ENCODE results near the gene ALDH16A1.

The ALDH16A1 gene

DNA sequence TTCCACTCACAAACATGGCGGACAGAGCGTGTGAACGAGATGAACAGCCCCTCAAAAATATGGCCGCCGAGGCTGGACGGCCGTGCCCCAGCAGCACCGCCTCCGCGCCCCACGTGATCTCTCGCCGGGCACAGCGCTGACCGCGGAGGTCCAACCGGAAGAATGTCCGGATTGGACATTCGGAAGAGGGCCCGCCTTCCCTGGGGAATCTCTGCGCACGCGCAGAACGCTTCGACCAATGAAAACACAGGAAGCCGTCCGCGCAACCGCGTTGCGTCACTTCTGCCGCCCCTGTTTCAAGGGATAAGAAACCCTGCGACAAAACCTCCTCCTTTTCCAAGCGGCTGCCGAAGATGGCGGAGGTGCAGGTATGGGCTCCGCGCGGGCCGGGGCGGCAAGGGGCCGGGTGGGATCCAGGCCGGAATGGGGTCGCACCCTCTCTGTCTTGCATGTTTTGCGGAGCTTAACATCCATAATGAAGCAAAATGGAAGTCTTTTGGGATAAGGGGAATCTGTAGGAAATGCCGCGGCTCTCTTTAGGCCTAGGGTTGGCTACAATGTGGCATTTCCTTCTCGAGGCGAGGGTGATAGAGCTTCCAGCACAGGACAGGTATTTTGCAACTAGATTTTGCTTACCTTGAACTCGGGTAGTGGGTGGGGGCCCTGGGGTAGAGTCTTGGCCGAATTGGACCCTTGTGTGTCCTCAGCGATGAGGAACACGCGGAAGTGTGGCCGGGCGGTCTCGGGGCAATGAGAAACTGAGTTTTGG is 34.4 kb downstream of the ALDH16A1 start, which contains the start of gene RPL13A:
TSS of gene RPL13A (plus strand) at position 332 of the 769 bp plus-strand sequence. CDS start at position 354, 22 bp downstream.
- in situ Hi-C loops (cut with MboI; ENCODE audit: low sequenced_read_pairs), result no loop called here

DNA sequence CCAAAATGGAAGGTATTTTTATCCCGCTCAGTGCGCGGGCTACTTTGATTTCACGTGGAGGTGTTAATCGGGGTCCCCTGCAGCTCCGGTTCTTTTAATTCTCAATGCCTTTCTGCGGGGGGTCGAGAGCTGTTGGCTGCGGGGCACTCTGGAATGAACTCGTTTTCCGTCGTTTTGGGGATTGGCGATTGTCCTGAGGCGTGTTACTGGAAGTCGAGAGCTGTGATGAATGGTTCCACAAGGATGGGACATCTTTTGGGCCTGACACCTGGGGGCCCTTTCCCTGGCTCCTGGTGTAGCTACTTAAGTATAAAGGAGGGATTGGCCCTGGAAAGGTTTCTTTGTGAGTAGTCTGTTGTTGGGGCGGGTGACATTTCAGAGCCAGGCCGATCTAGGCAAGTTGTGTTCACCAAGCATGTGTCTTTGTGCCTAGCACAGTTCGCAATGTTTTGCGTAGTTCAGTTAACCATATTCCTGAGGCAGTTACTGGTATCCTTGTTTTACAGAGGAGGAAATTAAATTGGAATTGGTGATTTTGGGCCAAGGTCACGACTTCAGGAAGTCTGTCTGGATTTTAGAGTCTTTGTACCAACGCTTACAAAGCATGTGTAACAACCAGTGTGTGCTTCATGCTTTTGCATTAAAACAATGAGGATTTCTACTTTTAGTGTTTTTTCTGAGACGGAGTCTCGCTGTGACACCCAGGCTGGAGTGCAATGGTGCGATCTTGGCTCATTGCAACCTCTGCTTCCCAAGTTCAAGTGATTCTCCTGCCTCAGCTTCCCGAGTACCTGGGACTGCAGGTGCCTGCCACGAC is 35.2 kb downstream of the ALDH16A1 start:
- in situ Hi-C loops (cut with MboI; ENCODE audit: low sequenced_read_pairs), result no loop called here

DNA sequence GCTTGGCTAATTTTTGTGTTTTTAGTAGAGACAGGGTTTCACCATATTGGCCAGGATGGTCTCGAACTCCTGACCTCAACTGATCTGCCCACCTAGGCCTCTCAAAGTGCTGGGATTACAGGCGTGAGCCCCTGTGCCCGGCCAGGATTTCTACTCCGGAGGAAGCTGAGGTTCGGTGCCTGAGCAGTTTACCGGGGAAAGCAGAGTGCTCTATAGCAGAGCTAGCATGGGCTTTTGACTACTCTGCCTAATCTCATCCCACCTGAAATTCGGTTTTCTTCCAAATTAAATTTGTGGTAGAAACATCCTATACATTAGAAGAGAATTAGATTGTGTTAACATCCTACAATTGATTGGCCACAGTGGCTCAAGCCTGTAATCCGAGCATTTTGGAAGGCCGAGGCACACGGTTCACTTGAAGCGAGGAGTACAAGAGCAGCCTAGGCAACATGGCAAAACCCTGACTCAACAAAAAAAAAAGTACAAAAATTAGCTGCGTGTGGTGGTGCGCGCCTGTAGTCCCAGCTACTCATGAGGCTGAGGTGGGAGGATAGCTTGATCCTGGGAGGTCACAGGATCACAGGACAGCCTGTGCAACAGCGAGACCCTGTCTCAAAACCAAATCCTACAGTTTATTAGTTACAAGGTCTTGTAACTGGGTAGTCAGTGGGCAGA is 36.0 kb downstream of the ALDH16A1 start:
- in situ Hi-C loops (cut with MboI; ENCODE audit: low sequenced_read_pairs), result no loop called here

DNA sequence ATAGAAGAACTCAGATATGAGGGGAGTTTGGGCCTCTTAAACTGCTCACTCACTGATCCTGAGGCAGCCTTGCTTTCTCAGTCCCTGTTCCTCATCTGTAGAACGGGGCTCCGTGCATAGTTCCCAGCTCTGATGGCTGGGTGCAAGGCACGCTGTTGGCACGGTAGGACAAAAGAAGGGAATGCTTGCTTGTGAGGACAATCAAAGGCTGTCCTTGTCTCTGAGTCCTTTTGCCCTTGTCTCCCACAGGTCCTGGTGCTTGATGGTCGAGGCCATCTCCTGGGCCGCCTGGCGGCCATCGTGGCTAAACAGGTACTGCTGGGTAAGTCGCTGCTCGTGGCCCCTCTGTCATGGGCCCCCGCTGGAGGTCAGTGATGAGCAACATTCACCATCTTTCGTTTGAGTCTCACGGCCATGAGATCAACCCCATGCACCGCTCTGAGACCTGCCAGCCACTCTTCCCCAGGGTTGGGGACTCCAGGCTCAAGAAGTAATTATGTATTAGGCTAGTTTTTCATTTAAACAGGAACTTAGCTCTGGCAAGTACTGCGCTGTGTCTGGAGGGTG is 36.7 kb downstream of the ALDH16A1 start:
- in situ Hi-C loops (cut with MboI; ENCODE audit: low sequenced_read_pairs), result no loop called here

DNA sequence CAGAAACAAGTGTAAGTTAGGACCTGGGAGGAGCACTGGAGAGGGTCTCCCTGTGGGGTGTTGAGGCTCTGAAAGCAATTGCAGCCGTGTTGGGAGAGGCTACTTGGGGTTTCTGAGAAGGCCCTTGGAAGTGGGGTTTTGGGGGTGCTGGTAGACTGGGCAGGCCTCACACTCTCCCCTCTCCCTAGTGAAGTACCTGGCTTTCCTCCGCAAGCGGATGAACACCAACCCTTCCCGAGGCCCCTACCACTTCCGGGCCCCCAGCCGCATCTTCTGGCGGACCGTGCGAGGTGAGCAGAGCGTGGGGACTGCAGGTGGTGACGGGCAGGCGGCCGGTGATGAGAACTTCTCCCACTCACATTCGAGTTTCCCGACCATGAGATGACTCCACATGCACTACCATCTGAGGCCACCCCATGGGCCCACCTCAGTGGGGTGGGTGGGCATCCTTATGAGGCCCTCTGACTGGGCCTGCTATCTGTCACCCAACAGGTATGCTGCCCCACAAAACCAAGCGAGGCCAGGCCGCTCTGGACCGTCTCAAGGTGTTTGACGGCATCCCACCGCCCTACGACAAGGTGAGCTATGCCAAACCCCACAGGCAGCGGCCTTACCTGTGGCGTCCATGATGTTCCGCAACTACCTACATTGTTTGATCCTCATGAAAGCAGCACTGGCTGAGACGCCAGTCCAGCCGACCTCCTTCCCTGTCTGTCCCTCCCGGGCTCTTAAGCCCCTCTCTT is 37.4 kb downstream of the ALDH16A1 start:
- in situ Hi-C loops (cut with MboI; ENCODE audit: low sequenced_read_pairs), result no loop called here

DNA sequence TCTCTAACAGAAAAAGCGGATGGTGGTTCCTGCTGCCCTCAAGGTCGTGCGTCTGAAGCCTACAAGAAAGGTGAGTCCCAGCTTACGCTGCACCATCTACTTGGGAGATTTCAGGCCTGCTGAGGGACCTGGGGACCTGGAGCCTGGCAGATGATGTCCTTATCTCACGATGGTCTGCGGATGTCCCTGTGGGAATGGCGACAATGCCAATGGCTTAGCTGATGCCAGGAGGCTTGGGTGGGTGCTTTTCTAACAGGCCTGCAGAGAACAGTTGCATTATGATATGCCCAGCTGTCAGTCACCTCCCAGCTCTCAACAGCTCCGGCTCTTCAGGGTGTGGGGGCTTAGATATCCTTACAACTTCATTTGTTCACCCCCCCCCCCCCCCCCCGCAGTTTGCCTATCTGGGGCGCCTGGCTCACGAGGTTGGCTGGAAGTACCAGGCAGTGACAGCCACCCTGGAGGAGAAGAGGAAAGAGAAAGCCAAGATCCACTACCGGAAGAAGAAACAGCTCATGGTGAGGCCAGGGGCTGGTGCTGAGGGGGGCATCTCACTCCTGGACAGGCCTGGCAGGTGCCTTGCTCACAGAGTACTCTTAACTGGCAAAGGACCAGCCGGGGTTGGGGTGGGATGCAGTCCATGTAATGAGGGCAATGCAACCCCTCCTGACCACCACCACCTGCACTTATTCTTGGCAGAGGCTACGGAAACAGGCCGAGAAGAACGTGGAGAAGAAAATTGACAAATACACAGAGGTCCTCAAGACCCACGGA is 38.2 kb downstream of the ALDH16A1 start:
- in situ Hi-C loops (cut with MboI; ENCODE audit: low sequenced_read_pairs), result no loop called here

DNA sequence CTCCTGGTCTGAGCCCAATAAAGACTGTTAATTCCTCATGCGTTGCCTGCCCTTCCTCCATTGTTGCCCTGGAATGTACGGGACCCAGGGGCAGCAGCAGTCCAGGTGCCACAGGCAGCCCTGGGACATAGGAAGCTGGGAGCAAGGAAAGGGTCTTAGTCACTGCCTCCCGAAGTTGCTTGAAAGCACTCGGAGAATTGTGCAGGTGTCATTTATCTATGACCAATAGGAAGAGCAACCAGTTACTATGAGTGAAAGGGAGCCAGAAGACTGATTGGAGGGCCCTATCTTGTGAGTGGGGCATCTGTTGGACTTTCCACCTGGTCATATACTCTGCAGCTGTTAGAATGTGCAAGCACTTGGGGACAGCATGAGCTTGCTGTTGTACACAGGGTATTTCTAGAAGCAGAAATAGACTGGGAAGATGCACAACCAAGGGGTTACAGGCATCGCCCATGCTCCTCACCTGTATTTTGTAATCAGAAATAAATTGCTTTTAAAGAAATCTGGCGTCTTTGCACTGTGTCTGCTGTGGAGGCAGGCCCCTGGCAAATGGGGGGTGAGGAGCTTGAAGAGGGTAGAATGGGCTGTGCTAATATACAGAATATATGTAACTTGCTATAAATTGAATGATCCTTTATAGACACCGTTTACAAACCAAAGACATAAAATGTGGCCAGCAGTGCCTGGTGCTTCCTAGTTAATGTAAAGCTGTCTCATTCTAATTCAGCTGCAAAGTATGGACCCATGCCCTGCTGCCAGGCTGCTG is 39.0 kb downstream of the ALDH16A1 start:
- in situ Hi-C loops (cut with MboI; ENCODE audit: low sequenced_read_pairs), result no loop called here

DNA sequence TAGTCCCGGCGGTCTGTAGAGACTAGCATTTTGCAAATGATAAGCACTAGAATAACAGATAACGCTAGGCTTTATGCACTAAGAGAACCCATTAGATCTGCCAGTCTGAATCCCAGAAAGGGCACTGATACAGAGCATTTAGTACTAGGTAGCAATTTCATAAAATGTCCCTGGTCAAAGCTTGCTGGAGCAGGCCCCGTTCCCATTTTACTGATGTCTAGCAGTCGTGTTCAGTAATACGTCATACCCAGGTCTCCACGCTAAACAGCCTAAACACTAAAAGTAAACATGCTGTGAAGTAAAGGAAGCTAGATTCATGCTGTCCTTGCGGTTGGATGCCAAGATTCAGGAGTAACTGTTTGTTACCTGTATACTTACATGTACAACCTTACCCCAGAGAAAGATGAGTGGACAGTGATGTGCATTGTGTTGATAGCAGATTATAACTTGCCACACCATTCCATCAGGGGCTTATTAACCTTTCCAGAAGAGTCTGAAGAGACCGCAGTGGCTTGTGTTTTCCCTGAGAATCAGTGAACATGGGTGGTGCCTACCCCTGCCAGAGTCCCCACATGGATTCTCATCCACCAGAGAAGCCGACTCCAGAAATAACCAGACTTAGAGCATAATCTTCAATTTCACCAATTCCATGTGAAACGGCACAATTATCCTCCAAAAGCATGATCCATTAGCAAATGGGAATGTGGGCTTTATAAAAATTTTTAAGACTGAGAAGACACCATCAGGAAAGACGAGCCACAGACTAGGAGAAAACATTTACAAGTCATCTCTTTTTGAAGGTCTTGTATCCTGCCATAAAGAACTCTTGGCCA is 39.8 kb downstream of the ALDH16A1 start:
- in situ Hi-C loops (cut with MboI; ENCODE audit: low sequenced_read_pairs), result no loop called here

DNA sequence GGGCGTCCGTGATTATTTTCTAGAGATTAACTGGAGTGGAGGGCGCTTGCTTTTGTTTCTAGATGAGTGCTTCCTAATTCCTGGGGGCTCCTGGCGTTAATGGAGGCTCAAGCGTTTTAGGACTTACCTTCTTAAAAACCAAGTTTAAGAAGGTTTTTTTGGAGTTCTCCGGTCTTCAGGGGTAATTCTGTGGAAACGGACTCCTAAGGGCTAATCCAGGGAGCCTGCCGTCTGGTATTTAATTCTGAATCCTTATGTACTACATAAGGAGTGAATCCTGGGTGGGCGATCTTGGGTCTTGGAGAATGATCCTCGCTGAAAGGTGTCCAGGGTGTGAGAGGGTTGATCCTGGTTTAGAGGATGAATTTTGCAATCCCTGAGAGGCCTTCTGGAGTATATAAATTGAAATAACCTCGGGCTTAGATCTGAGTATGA is 43.6 kb downstream of the ALDH16A1 start:
- in situ Hi-C loops (cut with MboI; ENCODE audit: low sequenced_read_pairs), result no loop called here

DNA sequence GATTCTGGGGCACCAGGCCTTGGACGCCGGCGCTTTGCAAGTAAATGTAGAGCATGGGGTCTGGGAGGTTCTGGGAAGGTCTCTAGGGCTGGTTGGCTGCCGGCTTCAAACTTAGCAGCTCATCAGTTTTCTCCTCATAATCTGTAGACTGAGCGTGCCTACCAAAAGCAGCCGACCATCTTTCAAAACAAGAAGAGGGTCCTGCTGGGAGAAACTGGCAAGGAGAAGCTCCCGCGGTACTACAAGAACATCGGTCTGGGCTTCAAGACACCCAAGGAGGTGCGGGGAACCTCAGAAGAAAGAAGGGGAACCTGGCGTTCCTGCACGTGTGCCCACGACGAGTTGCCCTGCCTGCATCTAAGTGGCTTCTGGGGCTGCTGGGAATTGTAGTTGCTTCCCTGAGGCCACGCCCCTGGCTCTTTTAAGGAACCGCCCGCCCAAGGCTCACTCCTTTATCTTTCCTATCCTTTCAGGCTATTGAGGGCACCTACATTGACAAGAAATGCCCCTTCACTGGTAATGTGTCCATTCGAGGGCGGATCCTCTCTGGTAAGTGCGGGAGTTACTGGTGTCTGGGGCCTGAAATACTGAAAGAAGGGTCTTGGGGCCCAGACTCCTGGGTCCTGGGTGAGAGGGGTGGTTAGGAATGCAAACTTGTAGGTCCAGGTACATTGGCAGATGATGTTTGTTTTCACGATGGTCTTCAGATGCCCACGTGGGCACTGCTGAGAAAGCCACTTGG is 44.2 kb downstream of the ALDH16A1 start:
- in situ Hi-C loops (cut with MboI; ENCODE audit: low sequenced_read_pairs), result no loop called here

DNA sequence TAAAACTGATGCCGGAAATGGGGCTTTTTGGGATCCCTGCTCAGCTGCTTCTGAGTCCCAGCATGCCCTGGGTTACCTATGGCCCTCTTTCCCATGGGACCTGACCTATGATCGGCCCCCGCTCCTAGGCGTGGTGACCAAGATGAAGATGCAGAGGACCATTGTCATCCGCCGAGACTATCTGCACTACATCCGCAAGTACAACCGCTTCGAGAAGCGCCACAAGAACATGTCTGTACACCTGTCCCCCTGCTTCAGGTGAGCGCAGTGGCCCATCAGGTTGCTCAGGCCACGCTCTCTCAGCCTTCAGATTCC is 44.7 kb downstream of the ALDH16A1 start:
- in situ Hi-C loops (cut with MboI; ENCODE audit: low sequenced_read_pairs), result no loop called here

DNA sequence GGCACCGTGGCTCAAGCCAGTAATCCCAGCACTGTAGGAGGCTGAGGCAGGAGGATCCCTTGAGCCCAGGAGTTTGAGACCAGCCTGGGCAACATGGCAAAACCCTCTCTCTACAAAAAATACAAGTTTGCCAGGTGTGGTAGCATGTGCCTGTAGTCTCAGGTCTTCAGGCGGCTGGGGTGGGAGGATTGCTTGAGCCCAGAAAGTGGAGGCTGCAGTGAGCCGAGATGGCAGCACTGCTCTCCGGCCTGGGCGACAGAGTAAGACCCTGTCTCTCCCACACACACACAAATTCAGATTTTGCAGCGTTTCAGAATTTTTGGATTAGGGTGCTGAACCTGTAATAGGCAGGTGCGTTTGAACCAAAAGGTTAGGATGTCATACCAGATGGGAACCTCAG is 45.5 kb downstream of the ALDH16A1 start:
- in situ Hi-C loops (cut with MboI; ENCODE audit: low sequenced_read_pairs), result no loop called here

DNA sequence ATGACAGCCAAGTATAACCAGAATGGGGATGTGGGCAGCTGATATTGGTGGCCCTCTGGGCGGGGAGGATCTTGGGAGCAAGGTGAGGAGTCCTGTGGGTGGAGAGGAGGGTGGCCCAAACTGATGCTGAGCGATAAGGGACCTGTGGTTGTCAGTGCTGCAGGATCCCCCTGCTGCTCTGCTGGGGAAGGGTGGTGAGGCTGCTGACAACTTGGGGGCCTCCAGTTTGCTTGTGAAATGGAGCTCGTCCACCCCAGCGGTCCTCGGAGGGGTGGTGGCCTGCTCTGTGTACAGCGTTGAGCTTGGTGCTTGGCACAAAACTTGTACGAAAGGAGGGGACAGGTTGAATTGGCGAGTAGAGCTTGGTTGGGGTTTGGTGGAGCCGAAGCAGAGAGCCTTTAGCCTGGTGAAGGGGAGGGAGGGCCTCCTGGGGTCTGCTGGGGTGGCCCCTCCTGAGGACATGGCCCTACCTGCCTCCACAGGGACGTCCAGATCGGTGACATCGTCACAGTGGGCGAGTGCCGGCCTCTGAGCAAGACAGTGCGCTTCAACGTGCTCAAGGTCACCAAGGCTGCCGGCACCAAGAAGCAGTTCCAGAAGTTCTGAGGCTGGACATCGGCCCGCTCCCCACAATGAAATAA is 46.1 kb downstream of the ALDH16A1 start:
- in situ Hi-C loops (cut with MboI; ENCODE audit: low sequenced_read_pairs), result no loop called here

DNA sequence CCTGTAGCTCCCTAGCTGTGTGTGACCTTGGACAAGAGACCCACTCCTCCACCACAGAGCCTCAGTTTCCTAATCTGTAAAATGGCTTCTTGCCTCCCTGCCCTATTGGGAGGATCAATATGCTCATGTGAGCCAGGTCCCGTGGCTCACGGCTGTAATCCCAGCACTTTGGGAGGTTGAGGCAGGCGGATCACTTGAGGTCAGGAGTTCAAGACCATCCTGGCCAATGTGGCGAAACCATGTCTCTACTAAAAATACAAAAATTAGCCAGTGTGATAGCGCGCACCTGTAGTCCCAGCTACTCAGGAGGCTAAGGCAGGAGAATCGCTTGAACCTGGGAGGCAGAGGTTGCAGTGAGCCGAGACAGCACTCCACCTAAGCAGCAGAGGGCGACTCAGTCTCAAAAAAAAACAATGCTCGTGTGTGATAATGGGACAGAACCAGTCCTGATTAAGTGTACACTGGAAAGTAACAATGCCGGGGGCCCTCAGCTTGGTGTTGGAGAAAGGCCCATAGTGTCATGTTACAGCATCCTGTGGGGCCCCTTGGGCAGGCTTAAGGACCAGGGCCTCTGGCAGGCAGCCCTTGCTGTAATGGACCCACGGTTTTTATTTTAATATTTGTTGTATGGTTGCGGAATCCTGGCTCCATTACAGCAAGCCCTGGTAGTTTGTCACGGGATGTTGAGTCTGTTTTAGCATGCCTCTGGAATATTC is 50.0 kb downstream of the ALDH16A1 start:
- in situ Hi-C loops (cut with MboI; ENCODE audit: low sequenced_read_pairs), result no loop called here

DNA sequence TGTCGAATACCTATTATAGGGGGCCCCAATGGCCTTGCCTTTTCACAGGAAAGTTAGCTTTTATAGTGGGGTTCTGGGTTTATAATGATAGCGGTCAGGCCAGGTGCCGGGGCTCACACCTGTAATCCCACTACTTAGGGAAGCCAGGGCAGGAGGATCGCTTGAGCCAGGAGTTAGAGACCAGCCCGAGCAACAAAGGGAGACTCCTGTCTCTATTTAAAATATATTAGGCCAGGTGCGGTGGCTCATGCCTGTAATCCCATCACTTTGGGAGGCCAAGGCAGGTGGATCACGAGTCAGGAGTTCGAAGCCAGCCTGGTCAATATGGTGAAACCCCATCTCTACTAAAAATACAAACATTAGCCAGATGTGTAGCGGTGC is 50.5 kb downstream of the ALDH16A1 start:
- in situ Hi-C loops (cut with MboI; ENCODE audit: low sequenced_read_pairs), result no loop called here

DNA sequence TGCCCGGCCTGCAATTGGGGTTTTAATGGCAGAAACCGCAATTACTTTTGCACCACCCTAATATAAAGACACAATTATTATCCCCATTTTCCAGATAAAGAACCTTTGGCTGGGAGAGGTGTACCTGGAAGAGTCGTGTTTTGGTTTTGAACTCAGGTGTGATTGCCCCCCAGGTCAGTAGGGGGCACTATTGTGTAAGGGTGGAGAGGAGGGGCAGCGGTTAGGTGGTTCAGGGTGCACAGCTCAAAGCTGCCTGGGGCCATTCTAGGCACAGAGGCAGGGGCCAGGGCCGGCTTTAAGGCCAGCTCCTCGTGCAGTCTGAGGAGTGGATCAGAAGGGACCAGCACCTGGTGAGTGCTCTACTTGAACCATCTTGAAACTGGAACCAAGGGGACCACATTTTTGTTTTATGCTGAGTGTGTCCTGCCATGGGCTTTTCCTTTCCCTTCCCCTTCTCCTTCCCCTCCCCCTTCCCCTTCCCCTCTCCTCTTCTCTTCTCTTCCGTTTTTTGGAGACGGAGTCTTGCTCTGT is 53.6 kb downstream of the ALDH16A1 start:
- in situ Hi-C loops (cut with MboI; ENCODE audit: low sequenced_read_pairs), result no loop called here

Data from hTERT RPE-1 (cell line).